Middle frontal gyrus (tissue), 1 donor: ENCODE measurements around the gene LCE3B.

ENCODE experiments used
- DNase-seq: peaks from one replicate; pipeline ENCODE4 v3.0.0-alpha.2; 2015; ENCODE audit warnings: low spot score; ENCODE audit errors: extremely low spot score

Gene LCE3B

GRCh38 chr1:152658649-152659048, 45.0 kb downstream of the LCE3B start:
- DNase-seq, result no peak

- no peak for DNase-seq
Observed at GRCh38 chr1:152663098-152663497, 49.5 kb downstream of the LCE3B start, which contains the start of gene LCE2D. Gene LCE2D, plus strand, starts transcription at chr1:152663380. Its CDS starts 726 bp downstream, at chr1:152664106.
